Tibial nerve (tissue), 3 donors: ENCODE measurements around the gene KCNMA1.

Source experiments
- POLR2A ChIP-seq, 2 donors: fragments of 450-650 bp; IDR thresholded peaks; one replicate each; pipeline ENCODE4 v1.6.1; 2017; ENCODE audit warnings: antibody characterized with exemption in 2 of 2, mild to moderate bottlenecking in 2 of 2, moderate library complexity in 2 of 2
- TF ChIP-seq, protein P1 (sequence below), 5 experiments: fragments of 200-600 bp in 3 of 5; fragments of 450-650 bp in 2 of 5; sonication (generic) in 3 of 5; IDR thresholded peaks; one replicate each; pipeline ENCODE4 v1.5.1; 2016 to 2019; ENCODE audit warnings: antibody characterized with exemption in 5 of 5, mild to moderate bottlenecking in 3 of 5, moderate library complexity in 2 of 5

GRCh38 chr10:77001206-77001605 lies 636.4 kb downstream of the KCNMA1 start:
- TF ChIP-seq, protein P1, sequence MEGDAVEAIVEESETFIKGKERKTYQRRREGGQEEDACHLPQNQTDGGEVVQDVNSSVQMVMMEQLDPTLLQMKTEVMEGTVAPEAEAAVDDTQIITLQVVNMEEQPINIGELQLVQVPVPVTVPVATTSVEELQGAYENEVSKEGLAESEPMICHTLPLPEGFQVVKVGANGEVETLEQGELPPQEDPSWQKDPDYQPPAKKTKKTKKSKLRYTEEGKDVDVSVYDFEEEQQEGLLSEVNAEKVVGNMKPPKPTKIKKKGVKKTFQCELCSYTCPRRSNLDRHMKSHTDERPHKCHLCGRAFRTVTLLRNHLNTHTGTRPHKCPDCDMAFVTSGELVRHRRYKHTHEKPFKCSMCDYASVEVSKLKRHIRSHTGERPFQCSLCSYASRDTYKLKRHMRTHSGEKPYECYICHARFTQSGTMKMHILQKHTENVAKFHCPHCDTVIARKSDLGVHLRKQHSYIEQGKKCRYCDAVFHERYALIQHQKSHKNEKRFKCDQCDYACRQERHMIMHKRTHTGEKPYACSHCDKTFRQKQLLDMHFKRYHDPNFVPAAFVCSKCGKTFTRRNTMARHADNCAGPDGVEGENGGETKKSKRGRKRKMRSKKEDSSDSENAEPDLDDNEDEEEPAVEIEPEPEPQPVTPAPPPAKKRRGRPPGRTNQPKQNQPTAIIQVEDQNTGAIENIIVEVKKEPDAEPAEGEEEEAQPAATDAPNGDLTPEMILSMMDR (IDR thresholded peaks at IDR 0.05) = no peak
- TF ChIP-seq POLR2A (IDR thresholded peaks at IDR 0.05) = no peak
